GM19240 (cell line): ENCODE results near the gene MRPL39.
A peak's percentile ranks its signal among the peaks of the same experiment; 100 is the strongest.

Source experiments
- DNase-seq: peaks from one replicate; pipeline ENCODE4 v3.0.0; 2011; ENCODE audit warnings: low spot score; ENCODE audit not compliant: insufficient read length

Gene MRPL39

DNA sequence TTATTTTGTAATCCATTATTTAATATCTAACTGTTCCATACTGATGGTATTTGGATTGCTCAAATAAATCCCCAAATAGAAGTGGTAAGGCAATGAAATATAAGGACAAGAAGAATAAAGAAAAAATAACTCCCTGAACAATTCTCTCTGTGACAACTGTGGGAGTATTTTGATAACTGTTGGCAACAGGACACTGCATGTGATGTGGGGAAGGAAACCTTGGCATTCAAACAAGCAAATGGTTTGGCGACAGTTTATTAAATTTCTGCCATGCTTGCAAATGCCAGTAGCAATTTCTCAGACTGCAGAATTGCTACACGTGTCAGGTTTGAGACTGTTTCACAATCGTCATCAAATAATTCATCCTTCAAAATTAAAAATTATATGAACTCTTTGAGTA is 8.6 kb upstream of the MRPL39 start:
- DNase-seq, result no peak

DNA sequence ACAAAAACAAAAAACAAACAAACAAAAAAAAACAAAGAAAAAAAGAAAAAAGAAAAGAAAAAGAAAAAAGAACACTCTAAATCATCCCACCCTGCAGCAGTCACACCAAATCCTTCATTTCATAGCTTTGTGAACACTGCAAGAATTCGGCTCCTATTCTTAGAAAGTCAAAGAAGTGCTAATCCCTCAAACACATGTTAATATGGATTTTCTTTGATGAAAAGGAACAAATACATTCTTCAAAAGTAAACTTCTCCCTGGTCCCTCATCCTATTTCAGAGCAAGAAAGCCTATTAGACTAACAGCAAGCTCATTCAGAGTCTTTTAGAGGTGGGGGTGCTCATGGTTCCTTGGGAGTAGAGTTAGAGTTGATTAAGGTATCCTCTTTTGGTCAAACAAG is 7.2 kb upstream of the MRPL39 start:
- no peak for DNase-seq

DNA sequence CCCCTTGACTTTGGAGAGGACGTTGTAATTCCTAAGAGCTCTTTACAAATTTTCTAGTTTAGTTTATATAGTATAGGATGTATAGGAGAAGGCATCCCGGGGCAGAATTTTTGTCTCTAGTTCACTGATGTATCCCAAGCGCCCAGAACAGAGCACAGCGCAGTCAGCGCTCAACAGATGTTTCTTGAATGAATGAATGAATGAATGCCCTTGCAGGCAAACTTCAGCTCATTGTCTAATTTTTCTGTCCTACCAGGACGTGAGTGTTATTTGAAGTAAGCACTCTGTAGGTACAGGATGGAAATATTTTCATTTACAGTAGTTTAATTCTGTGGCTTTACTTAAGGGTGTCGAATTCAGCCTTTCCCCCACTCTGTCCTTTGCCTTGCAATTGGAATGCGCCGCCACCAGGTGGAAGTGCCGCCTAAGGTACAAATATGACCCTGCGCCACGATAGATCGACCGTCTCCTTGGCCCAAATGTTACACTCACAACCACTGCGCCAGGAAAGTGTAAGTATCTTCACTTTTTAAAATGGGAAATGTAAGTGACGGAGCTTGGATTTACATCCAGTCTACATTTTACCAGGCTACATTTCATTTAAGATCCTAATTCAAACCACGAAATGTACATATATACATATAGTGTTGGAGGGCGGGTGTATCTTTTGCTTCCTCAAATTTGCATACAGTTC is 910 bp upstream of the MRPL39 start:
- peak; percentile 49 for DNase-seq

DNA sequence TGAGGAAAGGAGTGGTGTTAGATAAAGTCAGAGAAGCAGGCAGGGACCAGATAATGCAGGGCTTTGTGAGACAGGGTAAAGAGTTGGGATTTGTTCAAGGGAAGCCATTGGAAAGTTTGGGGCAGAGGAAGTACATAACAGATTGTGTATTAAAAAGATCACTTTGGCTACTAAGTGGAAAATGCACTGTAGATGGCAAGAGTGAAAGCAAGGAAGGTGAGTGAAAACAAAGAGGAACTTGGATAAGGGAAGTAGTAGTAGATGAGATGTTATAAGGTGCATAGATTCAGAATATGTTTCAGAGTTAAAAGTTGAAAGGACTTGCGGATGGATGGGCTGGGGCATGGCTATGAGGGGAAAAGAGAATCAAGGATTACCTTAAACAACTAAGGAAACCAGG is 17.4 kb downstream of the MRPL39 start:
- no peak for DNase-seq

DNA sequence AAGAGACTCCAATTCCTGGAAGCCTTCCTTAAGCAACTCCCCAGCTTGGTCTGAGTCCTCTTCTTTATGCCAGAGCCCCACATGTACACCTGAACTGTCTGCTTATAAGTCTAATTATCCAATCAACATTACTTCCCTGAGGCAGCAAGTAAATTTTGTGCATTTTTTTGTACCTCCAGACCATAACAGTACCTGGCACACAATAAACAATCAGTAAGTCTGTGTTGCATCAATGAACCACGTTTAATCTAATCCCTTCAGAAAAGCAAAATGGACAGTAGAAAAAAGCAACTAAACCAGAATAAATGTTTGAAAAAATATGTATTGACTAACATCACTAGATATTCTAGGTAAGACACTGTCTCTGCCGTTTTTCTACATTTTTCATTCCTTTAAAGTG is 20.5 kb downstream of the MRPL39 start:
- DNase-seq, result no peak

DNA sequence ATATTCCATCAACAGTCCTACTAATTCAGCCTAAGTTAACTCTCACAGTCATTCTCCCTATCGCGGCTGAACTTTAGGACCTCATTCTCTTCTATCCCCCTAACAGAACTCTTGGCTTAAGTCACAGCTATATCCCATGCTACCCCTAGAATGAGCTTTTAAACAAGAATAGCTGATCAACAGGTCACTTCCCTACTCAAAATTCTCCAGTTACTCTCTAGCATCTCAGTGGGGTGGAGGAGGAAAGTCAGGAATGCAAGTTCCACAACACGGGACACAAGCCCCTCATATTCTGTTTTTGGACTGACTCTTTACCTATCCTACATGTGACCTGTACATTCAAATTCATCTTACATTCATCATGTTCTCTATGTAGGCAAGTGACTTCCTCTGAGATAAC is 21.0 kb downstream of the MRPL39 start:
- no peak for DNase-seq

DNA sequence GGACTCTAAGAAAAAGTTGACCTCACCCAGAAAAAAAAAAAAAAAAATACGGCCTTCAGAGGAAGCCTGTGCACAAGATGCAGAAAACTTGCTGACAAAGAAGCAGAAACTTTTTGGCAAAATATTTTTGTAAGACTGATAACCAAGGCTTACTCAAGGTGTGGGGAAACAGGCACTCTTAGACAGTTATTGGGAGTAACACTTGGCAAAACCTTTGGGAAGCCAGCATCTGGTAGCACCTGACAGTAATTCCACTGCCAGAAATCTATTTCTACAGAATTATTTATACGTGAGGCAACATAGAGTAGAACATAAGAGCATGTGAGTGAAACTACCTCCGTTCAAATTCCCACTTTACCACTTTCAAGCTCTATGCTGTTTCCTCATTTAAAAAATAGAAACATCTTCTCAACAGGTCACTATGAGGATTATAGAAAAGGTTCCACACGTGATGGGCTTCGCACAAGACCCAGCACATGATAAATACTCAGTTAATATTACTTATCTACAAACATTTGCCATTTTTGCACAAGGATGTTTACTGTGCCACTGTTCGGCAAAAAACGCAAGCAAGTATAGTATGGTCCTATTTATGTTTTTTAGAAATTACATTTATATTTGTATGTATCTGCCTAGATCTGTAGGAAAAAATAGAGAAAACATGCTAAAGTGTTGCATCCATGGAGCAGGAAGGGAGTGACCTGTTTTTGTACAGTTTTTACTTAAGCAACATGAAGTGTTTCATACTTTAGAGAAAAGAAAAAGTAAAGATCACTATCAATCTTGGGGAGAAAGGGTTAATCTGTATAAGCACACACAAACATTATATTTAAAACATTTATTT is 22.2 kb downstream of the MRPL39 start:
- no peak for DNase-seq

DNA sequence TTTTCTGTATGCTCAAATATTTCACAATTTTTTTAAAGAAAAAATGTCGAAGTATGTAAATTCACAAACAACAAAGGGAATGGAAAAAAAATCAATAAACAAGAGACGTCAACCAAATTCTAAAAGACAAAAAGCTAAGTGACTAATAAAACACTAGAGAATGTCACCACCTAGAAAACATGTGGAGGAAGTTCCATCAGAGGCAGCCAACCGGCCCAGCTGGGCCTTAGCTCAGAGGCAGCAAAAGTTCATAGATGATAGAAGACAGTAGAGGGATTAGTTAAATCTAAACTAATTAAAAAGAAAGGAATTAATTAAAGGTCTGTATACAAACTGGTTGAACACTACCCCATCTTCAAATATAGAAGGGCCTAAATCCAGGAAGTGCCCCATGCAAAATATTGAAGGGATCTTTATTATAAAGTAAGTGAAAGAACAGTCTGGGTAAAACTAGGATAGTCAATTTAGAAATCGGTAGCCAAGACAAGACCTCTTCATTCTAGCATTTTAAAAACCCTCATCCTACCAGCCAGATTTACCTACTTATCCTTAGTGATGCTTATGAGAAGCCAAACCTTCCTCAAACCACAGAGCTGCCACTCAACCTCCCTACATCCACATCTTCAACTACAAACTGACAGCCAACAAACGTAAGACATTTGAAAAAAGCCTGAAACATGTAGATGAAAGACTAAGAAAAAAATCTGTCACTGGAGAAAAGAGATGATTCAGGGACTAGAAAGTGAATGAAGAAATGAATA is 23.7 kb downstream of the MRPL39 start:
- no peak for DNase-seq

DNA sequence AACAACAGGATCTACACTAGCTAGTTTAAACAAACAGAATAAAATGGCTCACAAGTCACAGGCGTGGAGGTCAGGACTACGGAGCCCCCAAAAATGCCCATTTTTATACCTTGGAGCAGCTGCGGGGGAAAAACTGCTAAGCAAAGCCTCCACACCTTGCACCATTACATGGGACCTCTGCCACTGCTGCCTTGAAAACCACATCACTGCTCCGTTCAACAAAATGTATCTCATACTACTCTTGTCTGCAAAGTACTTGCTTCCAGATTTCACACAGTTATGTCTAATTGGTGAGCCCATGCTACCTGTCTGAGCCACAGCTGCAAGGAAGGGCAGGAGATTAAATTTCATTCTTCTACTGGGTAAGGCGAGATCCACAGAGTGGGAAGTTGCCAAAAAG is 24.4 kb downstream of the MRPL39 start:
- no peak for DNase-seq

DNA sequence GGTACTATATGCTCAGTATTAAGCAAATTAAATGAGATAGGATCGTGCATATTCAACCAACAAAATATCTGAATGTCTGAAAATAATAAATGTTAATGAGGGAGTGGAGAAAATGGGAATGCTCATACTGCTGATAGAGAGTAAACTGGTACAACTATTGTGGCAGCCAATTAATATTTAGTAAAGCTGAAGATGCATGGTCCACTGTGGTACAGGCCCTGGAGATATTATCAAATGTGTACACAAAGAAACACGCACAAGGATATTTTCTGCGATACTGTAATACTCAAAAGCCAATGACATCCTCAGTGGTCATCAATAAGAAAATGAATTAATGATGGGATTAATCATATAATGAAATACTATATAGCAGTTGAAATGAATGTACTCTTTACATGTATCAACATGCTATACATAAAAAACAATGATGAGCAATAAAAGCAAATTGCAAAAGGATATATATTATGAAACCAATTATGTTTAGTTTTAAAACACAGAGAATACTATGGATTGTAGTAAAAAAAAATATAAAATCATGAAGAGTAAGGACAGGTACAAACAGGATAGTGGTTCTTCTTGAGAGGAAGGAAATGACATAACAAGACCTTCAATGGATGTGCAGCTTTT is 25.0 kb downstream of the MRPL39 start:
- no peak for DNase-seq

DNA sequence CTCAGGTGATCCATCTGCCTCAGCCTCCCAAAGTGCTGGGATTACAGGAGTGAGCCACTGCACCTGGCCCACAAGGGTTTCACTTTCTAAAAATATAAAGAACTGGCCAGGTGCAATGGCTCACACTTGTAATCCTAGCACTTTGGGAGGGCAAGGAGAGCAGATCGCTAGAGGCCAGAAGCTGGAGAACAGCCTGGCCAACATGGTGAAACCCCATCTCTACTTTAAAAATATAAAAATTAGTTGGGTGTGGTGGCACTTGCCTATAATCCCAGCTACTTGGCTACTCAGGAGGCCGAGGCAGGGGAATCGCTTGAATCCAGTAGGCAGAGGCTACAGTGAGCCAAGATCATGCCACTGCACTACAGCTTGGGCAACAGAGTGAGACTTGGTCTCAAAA is 25.7 kb downstream of the MRPL39 start:
- DNase-seq, result no peak

DNA sequence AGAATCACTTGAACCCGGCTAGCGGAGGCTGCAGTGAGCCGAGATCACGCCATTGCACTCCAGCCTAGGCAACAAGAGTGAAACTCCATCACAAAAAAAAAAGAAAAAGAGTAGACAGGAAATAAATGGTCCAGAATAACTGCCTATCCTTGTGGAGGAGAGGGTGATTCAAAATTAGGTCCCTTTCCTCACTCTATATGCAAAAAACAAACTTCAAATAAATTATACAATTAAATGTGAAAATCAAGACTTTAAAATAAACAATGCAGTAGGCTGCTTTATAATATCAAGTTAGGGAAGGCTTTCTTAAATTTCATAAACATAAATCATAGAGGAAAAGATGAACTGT is 26.4 kb downstream of the MRPL39 start:
- DNase-seq, result no peak

DNA sequence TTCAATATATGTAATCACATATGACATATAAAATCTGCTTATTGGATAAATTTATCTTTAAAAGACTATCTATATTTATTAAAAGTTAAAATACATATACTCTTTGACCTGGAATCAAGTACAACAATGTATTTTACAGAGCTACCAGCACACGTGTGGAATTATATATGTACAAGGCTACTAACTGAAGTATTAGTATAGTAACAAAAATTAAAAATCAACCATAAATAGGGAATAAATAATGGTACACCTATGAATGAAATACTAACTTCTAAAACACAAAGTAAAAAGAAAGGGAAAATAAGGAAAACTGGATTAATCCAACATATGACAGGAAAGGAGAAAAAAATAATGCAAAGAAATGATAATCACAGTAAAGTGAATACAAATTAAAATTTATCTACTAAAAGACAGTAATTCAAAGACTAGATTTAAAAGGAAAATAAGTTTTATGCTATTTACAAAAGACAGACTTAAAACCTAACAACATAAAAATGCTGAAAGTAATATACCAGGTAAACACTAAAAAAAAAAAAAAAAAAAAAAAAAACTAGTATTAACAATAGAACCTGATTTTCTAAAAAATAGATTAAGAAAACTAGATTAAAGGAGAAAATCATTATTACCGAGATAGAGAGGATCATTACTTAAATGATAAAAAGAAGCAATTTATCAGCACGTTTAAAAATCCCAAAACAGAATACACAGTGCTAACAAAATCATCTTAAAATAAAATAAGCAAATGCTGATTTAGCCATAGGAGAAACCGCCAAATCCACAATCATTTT is 27.9 kb downstream of the MRPL39 start:
- DNase-seq, result no peak

DNA sequence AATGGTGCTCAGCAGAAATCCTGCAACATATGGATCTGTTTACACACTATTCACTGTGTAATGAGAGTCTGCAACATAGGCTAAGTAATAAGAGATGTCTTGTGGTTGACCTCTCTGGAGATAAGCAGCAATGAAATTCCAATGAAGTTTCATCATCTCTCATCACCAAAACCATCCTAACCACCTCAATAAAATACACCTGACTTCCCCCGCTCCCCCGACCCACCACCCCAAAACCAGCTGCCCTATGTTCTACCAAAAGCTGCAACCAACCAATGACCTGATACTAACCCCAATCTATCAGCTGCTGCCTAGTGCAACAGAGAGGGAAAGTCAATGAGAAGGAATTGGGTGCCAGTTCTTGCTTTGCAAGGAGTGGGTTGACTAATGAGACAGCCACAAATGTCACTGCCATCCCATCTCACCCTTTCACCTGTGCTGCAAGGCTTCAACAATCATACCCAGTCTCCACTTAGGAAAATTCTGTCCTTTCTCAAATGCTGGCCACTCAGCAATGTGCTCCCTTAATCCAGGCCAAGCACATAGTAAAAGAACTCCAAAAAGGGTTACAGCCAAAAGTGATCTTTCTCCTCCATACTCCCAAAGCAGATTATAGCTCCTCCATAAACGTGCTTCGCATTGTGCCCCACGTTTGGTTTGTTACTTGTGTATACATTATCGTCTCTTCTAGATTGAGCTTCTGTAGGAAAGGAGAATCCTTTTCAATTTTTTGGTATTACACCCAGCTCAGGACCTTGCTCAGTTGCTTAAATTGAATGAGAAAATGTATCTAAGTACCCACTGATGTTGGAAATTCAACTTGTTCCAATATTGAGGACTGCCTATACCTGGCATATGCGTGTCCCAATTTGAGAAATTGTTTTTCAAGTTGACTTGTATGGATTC is 29.0 kb downstream of the MRPL39 start:
- DNase-seq, result no peak

DNA sequence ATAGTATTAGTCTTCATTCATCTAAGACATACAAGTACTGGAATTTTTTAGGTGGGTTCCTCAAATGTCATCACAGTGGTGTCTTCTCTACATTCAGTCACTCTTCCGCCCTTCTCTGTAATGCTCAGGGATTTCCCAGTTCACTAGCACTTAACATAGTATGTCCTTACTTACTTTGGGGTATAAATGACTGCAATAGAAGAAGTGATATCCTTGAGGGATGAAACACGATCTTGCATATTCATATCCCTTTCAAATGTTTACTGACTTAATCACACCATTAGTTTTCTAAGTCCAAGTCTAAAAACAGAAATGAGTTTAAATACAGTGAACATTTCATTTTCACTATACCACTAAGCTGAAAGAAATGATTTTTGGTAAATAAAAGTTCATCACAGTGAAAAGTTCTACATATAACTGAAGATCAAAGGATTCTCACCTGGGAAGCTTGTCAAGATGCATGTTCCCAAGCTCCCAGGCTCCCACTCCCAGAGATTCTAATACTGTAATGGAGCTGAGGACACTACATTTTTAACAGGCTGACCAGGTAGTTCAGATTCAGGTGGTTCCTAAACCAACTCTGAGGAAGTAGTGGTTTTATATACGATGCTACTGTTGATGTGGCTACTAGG is 29.7 kb downstream of the MRPL39 start:
- DNase-seq, result no peak

DNA sequence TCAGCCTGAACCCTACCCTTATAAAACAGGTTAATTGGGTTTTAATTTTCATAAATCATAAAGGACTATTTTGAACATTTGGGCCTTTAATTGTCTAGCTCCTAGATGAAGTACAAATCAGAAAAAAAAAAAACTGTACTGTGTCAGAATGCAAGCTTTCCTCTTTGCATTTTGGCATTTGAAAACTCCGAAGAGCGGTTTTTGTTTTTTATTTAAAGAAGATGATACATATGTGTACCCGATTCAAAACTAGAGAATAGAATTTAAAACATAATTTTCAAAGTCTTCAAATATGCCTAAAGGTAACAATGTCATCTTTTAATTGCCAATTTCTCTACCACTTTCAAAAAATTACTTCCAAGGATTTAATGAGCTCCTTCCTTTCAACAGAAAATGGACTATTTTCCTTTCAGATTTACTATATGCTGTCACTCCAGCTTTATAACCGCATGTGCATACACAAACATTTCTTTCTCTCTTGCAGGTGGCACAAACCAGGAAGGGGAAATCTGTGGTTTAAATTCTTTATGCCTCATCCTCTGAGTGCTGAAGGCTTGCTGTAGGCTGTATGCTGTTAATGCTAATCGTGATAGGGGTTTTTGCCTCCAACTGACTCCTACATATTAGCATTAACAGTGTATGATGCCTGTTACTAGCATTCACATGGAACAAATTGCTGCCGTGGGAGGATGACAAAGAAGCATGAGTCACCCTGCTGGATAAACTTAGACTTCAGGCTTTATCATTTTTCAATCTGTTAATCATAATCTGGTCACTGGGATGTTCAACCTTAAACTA is 33.7 kb downstream of the MRPL39 start:
- DNase-seq, result no peak

DNA sequence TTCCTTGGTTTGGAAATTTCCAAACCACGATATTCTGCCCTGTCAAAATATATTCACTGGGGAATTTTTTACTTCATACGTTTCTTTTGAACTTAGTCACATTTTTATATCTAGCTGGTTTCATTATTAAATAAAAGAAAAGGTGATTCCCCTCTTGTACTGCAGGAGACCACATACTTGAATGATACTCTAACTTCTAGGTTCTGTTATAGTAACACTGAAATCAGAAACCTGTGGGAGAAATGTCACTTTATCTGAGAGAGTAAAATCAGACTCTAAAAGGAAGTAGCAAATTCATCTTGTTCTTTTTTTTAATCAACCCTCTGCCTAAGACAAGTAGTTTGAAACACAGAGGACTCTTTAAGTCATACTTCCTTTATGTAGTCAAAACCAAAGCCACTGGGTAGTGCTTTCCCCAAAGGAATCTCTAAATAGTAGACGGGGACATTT is 34.4 kb downstream of the MRPL39 start:
- no peak for DNase-seq

DNA sequence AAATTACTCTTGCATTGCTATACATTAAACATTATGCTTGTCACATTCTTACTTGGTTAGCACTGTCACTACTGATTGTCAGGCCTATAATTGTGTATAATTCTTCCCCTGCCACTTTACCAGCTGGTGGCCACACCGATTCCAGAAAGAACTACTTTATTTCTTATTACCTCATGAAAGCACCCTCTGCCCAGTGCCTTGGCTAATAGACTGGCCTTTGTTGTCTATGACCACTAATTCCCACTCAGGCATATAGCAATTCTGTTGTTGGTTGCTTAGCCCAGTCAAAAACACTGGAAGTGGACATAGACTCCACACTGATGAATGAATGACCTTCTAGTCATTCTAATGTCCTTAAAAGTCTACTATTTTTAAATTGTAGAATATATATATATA is 35.6 kb downstream of the MRPL39 start:
- no peak for DNase-seq

DNA sequence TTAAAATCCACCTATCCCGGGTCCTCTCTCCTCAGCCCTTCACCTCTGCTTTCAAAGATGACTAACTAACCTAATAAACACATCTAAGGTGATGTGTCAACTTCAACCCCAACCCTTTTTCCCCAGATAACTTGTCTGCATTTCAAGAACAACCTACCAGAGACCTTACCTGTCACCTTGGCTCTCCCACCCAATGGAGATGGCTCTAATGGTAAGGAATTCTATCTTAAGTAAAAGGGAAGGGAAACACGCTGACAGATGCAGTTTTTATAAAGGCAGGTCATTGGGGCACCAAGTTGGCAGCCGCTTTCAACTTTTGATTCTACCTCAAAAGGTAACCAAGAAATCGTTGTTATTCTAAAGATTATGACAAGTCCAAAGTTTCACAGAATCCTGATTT is 37.6 kb downstream of the MRPL39 start:
- DNase-seq, result no peak
